ENCODE results near the gene RGS8. TPM values are rescaled to one million over a fixed set of nuclear protein-coding genes. Genes with fewer than 3 reads are reported as not detected.

The RGS8 gene
- polyA plus RNA-seq, 3 donors, result not detected

- H3K4me3 Mint-ChIP-seq, result no peak overlapping the region
- intact Hi-C loops (cut with micrococcal nuclease), result no loop called here
These were observed 39.5 kb downstream of the RGS8 start for GRCh38 chr1:182644886-182645285.

DNA sequence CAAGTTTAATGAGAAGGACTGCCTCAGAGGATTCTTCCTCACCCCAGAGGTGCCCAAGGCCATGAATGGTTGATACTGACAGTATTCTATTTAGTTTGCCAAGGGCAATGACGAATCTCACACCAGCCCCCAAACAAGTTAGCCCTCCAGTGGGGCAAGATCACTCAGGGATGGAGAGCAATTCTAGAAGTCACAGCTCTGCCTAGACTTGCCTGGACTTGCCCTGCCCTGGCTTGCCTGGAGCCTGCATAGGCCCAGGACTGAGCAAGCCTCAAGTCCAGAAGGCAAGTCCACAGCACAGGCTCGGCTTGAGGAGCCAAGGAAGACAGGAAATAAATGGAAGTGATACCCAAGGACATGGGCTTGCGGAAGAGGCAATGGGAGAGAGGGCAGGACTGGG is 40.7 kb downstream of the RGS8 start:
- no peak overlapping the region for H3K9ac ChIP-seq (ENCODE audit: insufficient read depth, low read length, poor library complexity, severe bottlenecking)
- TF ChIP-seq, protein P1, sequence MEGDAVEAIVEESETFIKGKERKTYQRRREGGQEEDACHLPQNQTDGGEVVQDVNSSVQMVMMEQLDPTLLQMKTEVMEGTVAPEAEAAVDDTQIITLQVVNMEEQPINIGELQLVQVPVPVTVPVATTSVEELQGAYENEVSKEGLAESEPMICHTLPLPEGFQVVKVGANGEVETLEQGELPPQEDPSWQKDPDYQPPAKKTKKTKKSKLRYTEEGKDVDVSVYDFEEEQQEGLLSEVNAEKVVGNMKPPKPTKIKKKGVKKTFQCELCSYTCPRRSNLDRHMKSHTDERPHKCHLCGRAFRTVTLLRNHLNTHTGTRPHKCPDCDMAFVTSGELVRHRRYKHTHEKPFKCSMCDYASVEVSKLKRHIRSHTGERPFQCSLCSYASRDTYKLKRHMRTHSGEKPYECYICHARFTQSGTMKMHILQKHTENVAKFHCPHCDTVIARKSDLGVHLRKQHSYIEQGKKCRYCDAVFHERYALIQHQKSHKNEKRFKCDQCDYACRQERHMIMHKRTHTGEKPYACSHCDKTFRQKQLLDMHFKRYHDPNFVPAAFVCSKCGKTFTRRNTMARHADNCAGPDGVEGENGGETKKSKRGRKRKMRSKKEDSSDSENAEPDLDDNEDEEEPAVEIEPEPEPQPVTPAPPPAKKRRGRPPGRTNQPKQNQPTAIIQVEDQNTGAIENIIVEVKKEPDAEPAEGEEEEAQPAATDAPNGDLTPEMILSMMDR (IDR thresholded peaks at IDR 0.05), result no peak
- no peak overlapping the region for H3K4me3 ChIP-seq (replicated peaks in 1 of 3; ENCODE audit: low read depth in 2 of 3, low read length in 3 of 3)
- no peaks in the 10 kb centered on the region for H3K4me1 ChIP-seq (ENCODE audit: control insufficient read depth in 1 of 2, insufficient read depth in 2 of 2, low read length in 2 of 2)
- Mint-ChIP-seq H3K27me3 (ENCODE audit: low read depth in 3 of 3) (peaks cover 2 to 7% (median 4%) of the 10 kb centered on the region in 3 donors), H3K4me1 (no peaks in the 10 kb centered on the region), H3K4me3 (no peak overlapping the region), H3K36me3 (no peaks in the 10 kb centered on the region), H3K27ac (no peak overlapping the region), H3K9me3 (peaks cover 0 to 3% (median 0%) of the 10 kb centered on the region in 7 donors)
- no peaks in the 10 kb centered on the region for H3K36me3 ChIP-seq (replicated peaks in 1 of 2; ENCODE audit: control insufficient read depth in 1 of 2, insufficient read depth in 2 of 2, low read length in 2 of 2)
- no peaks in the 10 kb centered on the region for H4K20me1 ChIP-seq (ENCODE audit: insufficient read depth, low read length)
- DNase-seq, result no peak
- WGBS (ENCODE audit: insufficient coverage), result 70% methylated on average over 2 of the region's 3 CpGs
- H3K79me2 ChIP-seq (ENCODE audit: insufficient read depth, low read length), result no peaks in the 10 kb centered on the region
- intact Hi-C loops (cut with micrococcal nuclease), result no loop called here
- no peaks in the 10 kb centered on the region for H3K9me3 ChIP-seq (replicated peaks in 1 of 2; ENCODE audit: control insufficient read depth in 1 of 2, insufficient read depth in 1 of 2, low read length in 2 of 2)
- H3K27me3 ChIP-seq (ENCODE audit: control insufficient read depth in 2 of 2, insufficient read depth in 2 of 2, low read length in 2 of 2), result no peaks in the 10 kb centered on the region
- H2AFZ ChIP-seq (ENCODE audit: insufficient read depth, low read depth, low read length, poor library complexity, severe bottlenecking), result no peak overlapping the region
- no peak overlapping the region for H3K27ac ChIP-seq (ENCODE audit: low read depth in 1 of 2, low read length in 2 of 2)
- no peak overlapping the region for H3K4me2 ChIP-seq (replicated peaks; ENCODE audit: extremely low read depth, low read length, poor library complexity, severe bottlenecking)

More at GRCh38 chr1:182644886-182645285, 39.5 kb downstream of the RGS8 start:
- TF ChIP-seq, protein P1 (IDR thresholded peaks at IDR 0.05), result no peak
- H3K9me3 ChIP-seq (replicated peaks in 1 of 2; ENCODE audit: control insufficient read depth in 1 of 2, insufficient read depth in 1 of 2, low read length in 2 of 2), result no peaks in the 10 kb centered on the region
- no peak overlapping the region for H3K4me3 ChIP-seq (replicated peaks in 1 of 3; ENCODE audit: low read depth in 2 of 3, low read length in 3 of 3)
- no peak overlapping the region for H3K4me2 ChIP-seq (replicated peaks; ENCODE audit: extremely low read depth, low read length, poor library complexity, severe bottlenecking)
- no peak overlapping the region for H2AFZ ChIP-seq (ENCODE audit: insufficient read depth, low read depth, low read length, poor library complexity, severe bottlenecking)
- H4K20me1 ChIP-seq (ENCODE audit: insufficient read depth, low read length), result no peaks in the 10 kb centered on the region
- H3K9ac ChIP-seq (ENCODE audit: insufficient read depth, low read length, poor library complexity, severe bottlenecking), result no peak overlapping the region
- H3K4me1 Mint-ChIP-seq, result no peaks in the 10 kb centered on the region
- 92% methylated on average over 3 of the region's 4 CpGs for WGBS (ENCODE audit: insufficient coverage)
- H3K27me3 ChIP-seq (ENCODE audit: control insufficient read depth in 2 of 2, insufficient read depth in 2 of 2, low read length in 2 of 2), result no peaks in the 10 kb centered on the region
- H3K36me3 ChIP-seq (replicated peaks in 1 of 2; ENCODE audit: control insufficient read depth in 1 of 2, insufficient read depth in 2 of 2, low read length in 2 of 2), result no peaks in the 10 kb centered on the region
- no peak for DNase-seq
- peaks cover 0 to 5% (median 0%) of the 10 kb centered on the region in 7 donors for H3K9me3 Mint-ChIP-seq
- no peaks in the 10 kb centered on the region for H3K36me3 Mint-ChIP-seq
- no peaks in the 10 kb centered on the region for H3K4me1 ChIP-seq (ENCODE audit: control insufficient read depth in 1 of 2, insufficient read depth in 2 of 2, low read length in 2 of 2)
- peaks cover 2 to 9% (median 4%) of the 10 kb centered on the region in 3 donors for H3K27me3 Mint-ChIP-seq (ENCODE audit: low read depth in 3 of 3)
- no peak overlapping the region for H3K27ac Mint-ChIP-seq
- no peak overlapping the region for H3K27ac ChIP-seq (ENCODE audit: low read depth in 1 of 2, low read length in 2 of 2)
- no peaks in the 10 kb centered on the region for H3K79me2 ChIP-seq (ENCODE audit: insufficient read depth, low read length)
